ENCODE measurements around the gene TMEM150B. TPM values are rescaled to one million over a fixed set of nuclear protein-coding genes. Genes with fewer than 3 reads are reported as not detected.

Gene TMEM150B
- total RNA-seq, 2 experiments from 2014 or later: 0.31 TPM; not detected in 1

- ChIA-PET CTCF (no interaction called here), POLR2A (no interaction called here)
Measured at GRCh38 chr19:55358943-55359908, 34.1 kb upstream of the TMEM150B start.

GRCh38 chr19:55358493-55358892 lies 33.4 kb upstream of the TMEM150B start:
- ChIA-PET CTCF (no interaction called here), POLR2A (no interaction called here)

GRCh38 chr19:55355213-55355821 lies 30.2 kb upstream of the TMEM150B start:
- ChIA-PET POLR2A (interaction anchor here (0.7 kb wide), 1 partner anchor 393 kb away, joined by 5 read pairs; no protein-coding TSS in a partner anchor), CTCF (interaction anchor here (1.1 kb wide), 1 partner anchor 16 kb away, joined by 3 read pairs; no protein-coding TSS in a partner anchor)

- ChIA-PET CTCF (interaction anchor here (1.1 kb wide), 1 partner anchor 16 kb away, joined by 3 read pairs; no protein-coding TSS in a partner anchor), POLR2A (no interaction called here)
Measured at GRCh38 chr19:55354698-55355212, 29.6 kb upstream of the TMEM150B start, which contains the start of gene COX6B2. Gene COX6B2, minus strand, starts transcription at chr19:55354719. Its CDS starts 198 bp downstream, at chr19:55354521.

GRCh38 chr19:55353803-55354697 lies 28.9 kb upstream of the TMEM150B start:
- CTCF ChIA-PET: no interaction called here
- POLR2A ChIA-PET: no interaction called here

GRCh38 chr19:55353356-55353802 lies 28.2 kb upstream of the TMEM150B start:
- ChIA-PET POLR2A (no interaction called here), CTCF (interaction anchor here (0.9 to 1.4 kb wide), 2 partner anchors 22 to 52 kb away, joined by 3 to 6 read pairs; no protein-coding TSS in a partner anchor)

- POLR2A ChIA-PET: no interaction called here
- CTCF ChIA-PET: interaction anchor here (0.9 to 1.4 kb wide), 3 partner anchors 22 to 51 kb away, joined by 3 to 6 read pairs (median 3); partner anchors contain the start of gene TMEM238
Measured at GRCh38 chr19:55352549-55353145, 27.5 kb upstream of the TMEM150B start.

GRCh38 chr19:55352040-55352439 lies 26.9 kb upstream of the TMEM150B start:
- ChIA-PET POLR2A (no interaction called here), CTCF (interaction anchor here (1.1 to 1.4 kb wide), 2 partner anchors 32 to 51 kb away, joined by 3 to 6 read pairs; partner anchors contain the start of gene TMEM238)

- CTCF ChIA-PET: no interaction called here
- POLR2A ChIA-PET: no interaction called here
Measured at GRCh38 chr19:55350620-55351315, 25.6 kb upstream of the TMEM150B start.

GRCh38 chr19:55348317-55349034 lies 23.3 kb upstream of the TMEM150B start:
- POLR2A ChIA-PET: interaction anchor here (0.6 kb wide), 1 partner anchor 103 kb away, joined by 3 read pairs; no protein-coding TSS in a partner anchor
- CTCF ChIA-PET: no interaction called here

- ChIA-PET CTCF (no interaction called here), POLR2A (interaction anchor here (0.6 kb wide), 1 partner anchor 104 kb away, joined by 3 read pairs; no protein-coding TSS in a partner anchor)
Measured at GRCh38 chr19:55347442-55348009, 22.4 kb upstream of the TMEM150B start.

- POLR2A ChIA-PET: no interaction called here
- CTCF ChIA-PET: no interaction called here
Measured at GRCh38 chr19:55346725-55347441, 21.7 kb upstream of the TMEM150B start.

- ChIA-PET POLR2A (no interaction called here), CTCF (interaction anchor here (0.5 kb wide), 1 partner anchor 182 kb away, joined by 3 read pairs; no protein-coding TSS in a partner anchor)
Measured at GRCh38 chr19:55345818-55346724, 20.9 kb upstream of the TMEM150B start.

GRCh38 chr19:55345101-55345817 lies 20.1 kb upstream of the TMEM150B start:
- POLR2A ChIA-PET: no interaction called here
- CTCF ChIA-PET: no interaction called here

GRCh38 chr19:55344444-55344843 lies 19.3 kb upstream of the TMEM150B start:
- CTCF ChIA-PET: no interaction called here
- POLR2A ChIA-PET: no interaction called here

Measured in activated CD8-positive, alpha-beta memory T cell treated with anti-CD3 and anti-CD28 coated beads for 36 hours (primary cell).